ENCODE measurements around the gene CARD19. TPM values are rescaled to one million over a fixed set of nuclear protein-coding genes. Genes with fewer than 3 reads are reported as not detected.

The CARD19 gene
- total and polyA plus RNA-seq, 2 experiments from 2014 or later, result 37.5 to 47.3 TPM

DNA sequence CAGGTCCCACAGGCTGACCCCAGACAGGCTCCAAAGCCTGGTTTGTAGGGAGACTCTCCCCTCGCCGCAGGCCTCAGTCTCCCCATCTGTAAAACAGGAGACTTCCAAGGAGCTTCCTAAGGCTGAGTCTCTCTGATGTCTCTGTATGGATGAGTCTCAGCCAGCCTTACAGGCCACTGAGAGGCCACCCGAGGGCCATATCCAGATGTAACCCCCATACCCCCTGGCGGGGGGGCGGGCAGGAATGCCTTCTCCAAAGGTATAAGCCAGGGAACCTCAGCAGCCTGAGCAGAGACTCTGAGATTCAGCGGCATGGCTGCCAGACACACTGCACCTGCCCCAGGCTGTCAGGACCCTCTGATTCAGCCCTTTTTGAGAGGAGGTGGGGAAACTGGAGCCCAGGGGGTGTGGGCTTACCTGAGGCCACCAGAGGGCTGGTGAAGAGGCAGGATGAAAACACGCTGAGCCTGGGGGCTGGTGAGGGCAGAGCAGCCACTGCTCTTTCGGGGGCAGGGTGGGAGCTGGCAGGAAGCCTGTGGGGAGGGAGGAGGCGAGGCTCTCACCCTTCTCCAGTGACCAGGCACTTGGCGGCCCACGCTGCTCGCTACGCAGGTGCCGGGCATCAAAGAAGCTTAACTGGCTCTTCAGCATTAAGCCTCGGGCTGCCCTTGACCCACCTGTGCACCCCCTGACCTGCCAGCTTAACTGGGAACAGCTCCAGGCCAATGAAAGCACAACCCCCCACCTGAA, 43.1 kb upstream of the CARD19 start:
- no peak overlapping the region for H3K4me3 ChIP-seq
- H3K27ac ChIP-seq, result no peak overlapping the region
- H3K9me3 ChIP-seq (ENCODE audit: low read depth), result no peaks in the 10 kb centered on the region
- H3K36me3 ChIP-seq, result no peaks in the 10 kb centered on the region
- TF ChIP-seq, protein P1, sequence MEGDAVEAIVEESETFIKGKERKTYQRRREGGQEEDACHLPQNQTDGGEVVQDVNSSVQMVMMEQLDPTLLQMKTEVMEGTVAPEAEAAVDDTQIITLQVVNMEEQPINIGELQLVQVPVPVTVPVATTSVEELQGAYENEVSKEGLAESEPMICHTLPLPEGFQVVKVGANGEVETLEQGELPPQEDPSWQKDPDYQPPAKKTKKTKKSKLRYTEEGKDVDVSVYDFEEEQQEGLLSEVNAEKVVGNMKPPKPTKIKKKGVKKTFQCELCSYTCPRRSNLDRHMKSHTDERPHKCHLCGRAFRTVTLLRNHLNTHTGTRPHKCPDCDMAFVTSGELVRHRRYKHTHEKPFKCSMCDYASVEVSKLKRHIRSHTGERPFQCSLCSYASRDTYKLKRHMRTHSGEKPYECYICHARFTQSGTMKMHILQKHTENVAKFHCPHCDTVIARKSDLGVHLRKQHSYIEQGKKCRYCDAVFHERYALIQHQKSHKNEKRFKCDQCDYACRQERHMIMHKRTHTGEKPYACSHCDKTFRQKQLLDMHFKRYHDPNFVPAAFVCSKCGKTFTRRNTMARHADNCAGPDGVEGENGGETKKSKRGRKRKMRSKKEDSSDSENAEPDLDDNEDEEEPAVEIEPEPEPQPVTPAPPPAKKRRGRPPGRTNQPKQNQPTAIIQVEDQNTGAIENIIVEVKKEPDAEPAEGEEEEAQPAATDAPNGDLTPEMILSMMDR (IDR thresholded peaks at IDR 0.05; ENCODE audit: low read depth, low read length), result no peak
- no peaks in the 10 kb centered on the region for H3K4me1 ChIP-seq (ENCODE audit: low read depth)
- no peak for DNase-seq (ENCODE audit: low read depth in 1 of 2, low spot score in 1 of 2)
- H3K27me3 ChIP-seq, result no peaks in the 10 kb centered on the region

DNA sequence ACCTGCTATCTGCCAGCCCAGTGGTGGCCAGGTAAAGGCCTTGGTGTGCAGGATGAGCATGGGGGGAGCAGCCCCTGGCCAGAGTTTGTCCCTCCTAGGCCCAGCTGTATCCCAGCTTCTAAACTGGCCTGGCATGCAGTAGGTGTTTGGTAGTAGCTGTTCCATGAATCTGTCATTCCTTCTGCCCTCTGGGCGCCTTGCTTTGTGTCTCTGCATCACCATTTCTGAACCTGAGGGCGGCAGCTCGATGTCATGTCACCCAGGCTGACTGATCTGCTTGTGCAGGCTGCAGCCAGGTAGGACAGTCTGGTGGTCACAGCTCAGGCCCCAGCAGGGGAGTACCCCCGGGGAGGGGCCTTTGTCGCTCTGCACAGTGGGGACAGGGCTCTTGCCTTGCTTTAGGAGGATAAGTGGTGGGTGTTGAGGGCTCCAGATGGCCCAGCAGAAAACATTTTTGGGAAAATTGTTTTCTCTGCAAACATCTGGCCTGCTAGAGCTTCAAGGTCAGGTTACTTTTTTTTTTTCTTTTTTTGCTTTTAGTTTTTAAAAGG, 42.2 kb upstream of the CARD19 start:
- Histone ChIP-seq H3K36me3 (no peaks in the 10 kb centered on the region), H3K4me1 (ENCODE audit: low read depth) (no peaks in the 10 kb centered on the region), H3K27me3 (peaks cover 4% of the 10 kb centered on the region), H3K27ac (no peak overlapping the region), H3K4me3 (no peak overlapping the region), H3K9me3 (ENCODE audit: low read depth) (no peaks in the 10 kb centered on the region)
- no peak for DNase-seq (ENCODE audit: low read depth in 1 of 2, low spot score in 1 of 2)
- TF ChIP-seq, protein P1 (IDR thresholded peaks at IDR 0.05; ENCODE audit: low read depth, low read length), result no peak

DNA sequence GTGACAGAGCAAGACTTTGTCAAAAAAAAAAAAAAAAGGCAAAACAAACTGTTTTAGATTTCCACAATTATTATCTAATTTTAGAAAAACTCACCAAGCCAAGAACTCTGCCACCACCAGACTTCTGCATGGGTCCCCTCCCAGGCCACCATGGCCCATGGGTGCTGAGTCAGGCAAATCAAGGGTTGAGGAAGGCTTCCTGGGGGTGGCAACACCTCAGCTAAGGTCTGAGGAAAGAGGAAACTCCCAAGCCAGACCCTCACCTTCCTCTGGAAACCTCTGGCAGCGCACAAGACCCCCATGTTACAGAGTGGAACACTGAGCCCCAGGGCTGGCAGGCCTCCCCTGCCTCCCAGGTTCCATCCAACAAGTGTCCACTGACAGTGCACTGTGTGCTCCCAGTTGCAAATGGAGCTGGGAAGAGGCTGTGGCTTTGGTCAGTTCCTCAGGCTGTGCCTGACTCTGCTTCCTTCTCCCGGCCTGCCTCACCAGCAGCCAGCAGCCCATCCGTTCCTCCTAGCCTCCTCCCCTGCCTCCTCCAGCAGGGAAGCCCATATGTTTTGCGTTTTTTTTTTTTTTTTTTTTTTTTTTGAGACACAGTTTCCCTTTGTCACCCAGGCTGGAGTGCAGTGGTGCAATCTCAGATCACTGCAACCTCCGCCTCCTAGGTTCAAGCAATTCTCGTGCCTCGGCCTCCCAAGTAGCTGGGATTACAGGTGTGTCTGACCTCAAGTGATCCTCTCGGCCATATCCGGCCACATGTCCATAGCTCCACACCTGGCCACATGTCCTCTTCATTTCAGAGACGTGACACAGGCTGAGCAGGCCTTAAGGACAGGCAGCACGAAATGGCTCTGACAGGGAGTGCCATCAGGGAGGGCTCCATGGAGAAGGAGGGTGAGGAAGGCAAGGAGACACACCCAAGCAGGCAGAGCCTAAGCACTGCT, 41.0 kb upstream of the CARD19 start:
- TF ChIP-seq, protein P1 (IDR thresholded peaks at IDR 0.05; ENCODE audit: low read depth, low read length), result no peak
- H3K9me3 ChIP-seq (ENCODE audit: low read depth), result no peaks in the 10 kb centered on the region
- no peak overlapping the region for H3K27ac ChIP-seq
- H3K36me3 ChIP-seq, result no peaks in the 10 kb centered on the region
- DNase-seq (ENCODE audit: low read depth in 1 of 2, low spot score in 1 of 2), result no peak
- H3K4me1 ChIP-seq (ENCODE audit: low read depth), result no peaks in the 10 kb centered on the region
- no peak overlapping the region for H3K4me3 ChIP-seq
- H3K27me3 ChIP-seq, result peaks cover 13% of the 10 kb centered on the region

DNA sequence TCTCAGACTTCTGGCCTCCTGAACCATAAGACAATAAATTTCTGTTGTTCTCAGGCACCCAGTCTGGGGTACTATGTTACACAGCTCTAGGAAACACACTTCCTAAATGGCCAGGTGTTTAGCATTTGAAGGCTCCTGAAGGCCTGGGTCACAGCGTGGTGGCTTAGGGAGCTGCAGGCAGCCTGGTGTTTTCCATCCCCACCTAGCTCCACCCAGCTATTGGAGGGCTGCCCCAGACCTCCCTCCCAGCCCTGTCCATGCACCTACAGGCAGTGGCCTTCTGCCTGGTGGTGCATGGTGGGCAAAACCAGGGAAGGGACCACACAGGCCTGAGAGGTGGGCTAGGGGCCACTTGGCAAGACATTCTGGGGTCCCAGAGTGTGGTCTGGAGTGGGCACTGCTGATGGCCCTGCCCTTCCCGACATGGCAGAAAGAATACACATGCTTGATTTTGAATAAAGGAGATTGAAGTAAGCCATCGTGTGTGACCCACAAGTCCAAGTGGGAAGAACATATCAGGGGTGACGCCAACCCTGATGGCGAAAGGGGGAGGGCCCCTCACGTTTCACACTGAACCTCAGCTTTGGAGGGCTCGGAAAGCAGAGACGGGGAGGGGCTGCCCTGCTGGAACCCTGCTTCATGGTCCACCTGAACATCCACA, 38.8 kb upstream of the CARD19 start:
- no peaks in the 10 kb centered on the region for H3K9me3 ChIP-seq (ENCODE audit: low read depth)
- DNase-seq (ENCODE audit: low read depth in 1 of 2, low spot score in 1 of 2), result no peak

More for the DNA sequence above, 38.8 kb upstream of the CARD19 start:
- Histone ChIP-seq H3K36me3 (no peaks in the 10 kb centered on the region), H3K4me3 (no peak overlapping the region), H3K27me3 (peaks cover 13% of the 10 kb centered on the region), H3K4me1 (ENCODE audit: low read depth) (no peaks in the 10 kb centered on the region), H3K27ac (no peak overlapping the region)
- TF ChIP-seq, protein P1 (IDR thresholded peaks at IDR 0.05; ENCODE audit: low read depth, low read length), result no peak
